ENCODE data around the gene AJUBA.

GRCh38 chr14:23017091-23017490 is 34.7 kb upstream of the AJUBA start:
- TF ChIP-seq CTCF (IDR thresholded peaks at IDR 0.05; ENCODE audit: insufficient read depth, low read depth, low read length) (no peak), EZH2 (IDR thresholded peaks at IDR 0.05; ENCODE audit: insufficient read depth, low read length) (no peak)
